HuH-7 (cell line): Measurements from ENCODE around the gene GATAD1.
"Not testable (repeated sequence)": the region's sequence is repeated elsewhere in the genome, so short reads cannot be mapped to it uniquely, and the experiment has no call there.

Experiments used
- DNase-seq: peaks from one replicate; pipeline ENCODE4 v3.0.0; 2011; ENCODE audit warnings: low spot score

The GATAD1 gene, protein sequence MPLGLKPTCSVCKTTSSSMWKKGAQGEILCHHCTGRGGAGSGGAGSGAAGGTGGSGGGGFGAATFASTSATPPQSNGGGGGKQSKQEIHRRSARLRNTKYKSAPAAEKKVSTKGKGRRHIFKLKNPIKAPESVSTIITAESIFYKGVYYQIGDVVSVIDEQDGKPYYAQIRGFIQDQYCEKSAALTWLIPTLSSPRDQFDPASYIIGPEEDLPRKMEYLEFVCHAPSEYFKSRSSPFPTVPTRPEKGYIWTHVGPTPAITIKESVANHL

DNA sequence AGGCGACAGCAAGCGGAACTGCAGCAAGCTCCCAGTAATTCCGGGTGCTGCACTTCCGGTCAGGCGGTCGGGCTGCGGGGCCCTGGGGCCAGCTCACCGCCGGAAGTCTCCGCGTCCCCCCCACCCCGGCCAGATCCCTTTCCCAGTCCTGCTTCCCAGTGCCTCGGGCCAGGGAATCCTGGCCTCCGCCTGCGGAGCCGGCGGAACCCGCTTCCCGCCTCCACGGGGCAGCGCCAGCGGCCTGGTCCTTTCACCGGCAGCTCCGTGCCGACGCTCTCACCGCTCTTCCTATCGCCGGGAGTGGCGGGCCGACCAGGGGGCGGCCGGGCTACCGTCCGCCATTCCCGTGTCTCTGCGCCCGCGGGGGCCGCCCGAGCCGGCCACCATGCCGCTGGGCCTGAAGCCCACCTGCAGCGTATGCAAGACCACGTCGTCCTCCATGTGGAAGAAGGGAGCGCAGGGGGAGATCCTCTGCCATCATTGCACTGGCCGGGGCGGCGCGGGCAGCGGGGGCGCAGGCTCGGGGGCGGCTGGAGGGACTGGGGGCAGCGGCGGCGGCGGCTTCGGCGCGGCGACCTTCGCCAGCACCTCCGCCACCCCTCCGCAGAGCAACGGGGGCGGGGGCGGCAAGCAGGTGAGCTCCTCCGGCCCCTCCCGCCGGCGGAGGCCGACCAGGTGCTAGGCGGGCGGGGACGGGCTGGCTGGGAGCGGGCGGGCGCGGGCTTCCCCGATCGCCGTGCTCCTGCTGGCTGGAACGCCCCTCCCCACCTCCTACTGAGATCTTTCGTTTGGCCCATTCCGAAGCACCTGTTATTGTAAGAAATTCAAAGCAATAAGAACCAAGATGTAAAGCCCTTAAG, at the start of gene GATAD1:
TSS of gene GATAD1 (plus strand) at position 138 of the 860 bp plus-strand sequence. CDS start at position 386, 248 bp downstream.
- DNase-seq = peak; percentile 86

DNA sequence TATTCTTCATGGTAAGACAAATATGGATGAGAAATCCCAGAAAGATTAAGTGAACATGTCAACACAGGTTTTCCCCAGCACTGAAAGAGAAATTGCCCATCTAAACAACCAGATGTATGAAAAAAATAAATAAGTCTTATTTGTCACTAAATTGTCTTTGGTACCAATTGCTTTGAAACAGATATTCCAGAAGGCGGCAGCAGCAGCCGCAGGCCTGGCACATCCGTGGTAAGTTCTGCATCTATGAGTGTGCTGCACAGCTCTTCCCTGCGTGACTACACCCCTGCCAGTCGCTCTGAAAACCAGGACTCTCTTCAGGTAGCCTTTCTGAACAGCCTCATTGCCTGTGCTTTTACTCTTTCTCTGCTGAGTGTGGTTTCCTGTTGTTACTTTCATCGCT, 49.7 kb upstream of the GATAD1 start:
- no peak for DNase-seq

DNA sequence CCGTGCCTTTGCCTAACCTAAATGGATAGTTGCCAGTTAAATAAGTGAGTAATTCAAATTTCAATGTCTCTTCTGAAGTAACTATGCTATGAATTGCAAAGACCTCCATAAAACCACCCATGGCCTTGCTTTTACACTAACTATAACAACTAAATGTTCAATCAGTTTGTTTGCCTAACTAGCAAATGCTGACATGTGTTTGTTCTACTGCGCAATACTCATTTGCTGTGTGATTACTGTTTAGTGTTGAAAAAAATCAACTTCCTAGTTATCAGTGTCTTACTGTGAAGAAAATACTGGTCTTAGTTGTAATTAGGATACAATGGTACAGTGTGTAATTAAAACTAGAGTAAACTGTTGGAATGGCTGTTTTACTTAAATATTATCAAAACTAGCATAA, 47.3 kb upstream of the GATAD1 start:
- peak; percentile 18 for DNase-seq

DNA sequence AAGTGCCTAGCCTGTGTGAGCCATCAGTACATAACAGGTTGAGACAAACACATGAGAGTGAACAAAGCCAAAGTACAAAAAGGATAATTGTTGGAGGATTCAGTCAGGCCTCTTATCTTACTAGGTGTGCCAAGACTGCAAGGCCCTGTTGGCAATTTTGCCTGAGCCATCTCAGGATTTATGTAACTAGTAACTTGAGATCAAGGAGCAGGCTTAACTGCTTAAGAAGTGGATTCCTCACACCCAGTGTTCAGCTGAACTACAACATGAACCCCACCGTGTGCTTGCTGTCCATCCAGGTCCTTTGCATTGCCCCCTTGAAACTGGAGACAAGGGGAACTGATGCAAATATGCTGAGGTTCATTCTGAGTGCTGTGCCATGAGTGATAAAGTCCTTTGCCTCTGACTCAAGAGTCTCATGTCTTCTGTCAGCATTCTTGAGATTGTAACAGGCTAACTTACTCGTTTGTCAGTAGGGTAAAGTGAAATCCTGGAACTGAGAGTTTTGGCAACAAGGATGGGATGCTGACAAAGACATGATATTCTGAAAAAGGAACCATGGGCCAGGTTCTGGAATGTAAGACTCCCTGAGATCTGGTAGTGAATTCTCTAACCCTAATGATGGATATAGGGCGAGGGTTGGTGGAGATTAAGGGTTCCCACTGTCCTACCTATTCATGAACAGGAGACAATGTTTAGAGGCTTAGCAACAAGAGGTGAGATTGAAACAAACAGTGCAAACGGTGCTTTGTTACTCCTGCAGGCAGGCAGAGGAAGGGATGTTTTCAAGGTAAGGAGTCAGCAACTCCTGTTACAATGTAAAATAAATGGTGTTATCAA, 44.1 kb upstream of the GATAD1 start:
- no peak for DNase-seq

DNA sequence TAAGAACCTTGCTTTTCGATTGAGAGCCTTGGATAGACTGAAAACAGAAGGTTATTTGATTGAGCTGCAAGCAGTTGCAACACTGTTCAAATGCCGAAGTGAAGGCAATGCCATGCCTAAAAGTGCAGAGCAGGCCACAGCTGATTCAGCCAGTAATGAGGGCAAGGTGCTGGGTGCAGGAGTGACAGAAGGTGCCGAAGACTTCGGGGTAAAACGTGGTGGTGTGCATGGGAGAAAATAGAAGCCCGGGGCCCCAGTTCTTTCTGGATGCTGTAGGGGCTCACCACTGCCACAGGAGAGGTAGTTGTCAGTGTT, 43.6 kb upstream of the GATAD1 start:
- DNase-seq = no peak

DNA sequence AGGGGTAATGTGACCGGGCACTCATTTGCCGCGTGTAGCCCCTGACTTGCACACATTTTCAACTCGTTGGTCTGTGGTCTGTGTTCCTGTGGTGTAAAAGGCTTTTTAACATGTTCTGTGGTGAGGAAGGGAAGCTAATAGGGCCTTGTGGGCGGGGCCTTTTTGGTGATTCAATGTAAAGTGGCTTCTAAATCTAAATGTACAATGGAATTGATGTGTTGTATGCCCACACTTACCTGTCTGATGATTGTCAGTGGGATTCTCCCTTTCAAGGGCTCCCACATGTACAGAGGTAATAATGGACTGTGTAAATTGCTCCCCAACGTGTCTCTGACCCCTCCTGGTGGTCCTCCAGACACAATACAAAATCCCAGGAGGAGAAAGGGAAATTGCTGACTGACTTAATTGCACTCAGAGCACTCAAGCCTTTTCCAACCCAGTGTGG, 43.1 kb upstream of the GATAD1 start:
- DNase-seq = no peak

DNA sequence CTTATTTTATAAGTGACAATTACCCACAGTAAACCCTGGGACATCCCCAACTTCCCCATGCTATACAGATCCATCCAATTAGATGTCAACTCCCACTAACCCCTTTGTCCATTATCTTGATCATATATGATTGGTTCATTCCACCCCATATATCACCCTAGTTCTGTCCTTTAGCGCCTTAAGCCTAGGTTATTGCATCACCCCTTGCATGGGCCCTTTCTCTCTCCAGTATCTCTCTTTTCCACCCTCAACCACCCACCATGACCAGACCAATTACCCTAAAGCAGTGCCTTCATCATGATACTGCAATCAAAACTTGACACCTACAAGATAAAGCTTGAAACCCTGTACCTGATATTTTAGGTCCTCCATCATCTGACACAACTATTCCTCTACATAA, 37.9 kb upstream of the GATAD1 start:
- no peak for DNase-seq

DNA sequence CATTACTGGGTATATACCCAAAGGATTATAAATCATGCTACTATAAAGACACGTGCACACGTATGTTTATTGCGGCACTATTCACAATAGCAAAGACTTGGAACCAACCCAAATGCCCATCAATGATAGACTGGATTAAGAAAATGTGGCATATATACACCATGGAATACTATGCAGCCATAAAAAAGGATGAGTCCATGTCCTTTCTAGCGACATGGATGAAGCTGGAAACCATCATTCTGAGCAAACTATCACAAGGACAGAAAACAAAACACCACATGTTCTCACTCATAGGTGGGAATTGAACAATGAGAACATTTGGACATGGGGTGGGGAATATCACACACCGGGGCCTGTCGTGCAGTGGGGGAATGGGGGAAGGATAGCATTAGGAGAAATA, 37.1 kb upstream of the GATAD1 start:
- DNase-seq = not testable (repeated sequence)

DNA sequence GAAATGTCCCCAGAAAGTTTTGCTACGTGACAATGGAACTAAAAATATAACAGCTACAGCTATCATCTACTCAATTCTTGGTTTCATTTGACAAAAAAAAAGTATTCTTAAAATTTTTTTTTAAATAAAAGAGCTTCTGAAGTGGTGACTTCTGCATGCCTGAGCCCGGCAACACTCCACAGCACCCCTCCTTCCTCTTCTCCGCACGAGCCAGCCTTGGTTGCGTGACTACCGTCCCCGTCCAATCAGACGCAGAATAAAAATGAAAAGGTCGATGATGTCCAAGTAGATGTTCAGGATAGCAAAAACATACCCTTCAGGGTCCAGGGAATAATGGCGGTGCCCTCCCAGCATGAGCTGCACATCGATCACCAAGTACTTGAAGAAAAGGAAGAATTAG, 34.5 kb upstream of the GATAD1 start:
- DNase-seq = no peak

DNA sequence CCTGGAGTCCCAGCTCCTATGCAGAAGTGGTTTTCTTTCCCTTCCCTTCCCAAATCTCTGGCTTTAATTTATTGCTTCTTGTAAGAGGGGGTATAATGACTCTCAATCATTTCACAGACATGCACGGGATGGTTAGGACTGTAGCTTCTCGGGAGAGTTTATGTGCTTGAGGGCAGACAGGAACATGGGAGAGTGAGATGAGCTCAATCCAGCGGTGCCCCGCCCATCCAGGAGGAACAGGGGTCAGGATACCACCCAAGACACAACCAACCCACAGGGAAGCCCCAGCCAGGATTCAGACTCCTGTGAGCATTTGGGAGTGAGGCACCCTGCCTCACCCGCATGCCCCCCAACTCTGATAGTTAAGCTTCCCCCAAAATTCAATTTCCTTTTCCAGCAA, 33.7 kb upstream of the GATAD1 start:
- no peak for DNase-seq

DNA sequence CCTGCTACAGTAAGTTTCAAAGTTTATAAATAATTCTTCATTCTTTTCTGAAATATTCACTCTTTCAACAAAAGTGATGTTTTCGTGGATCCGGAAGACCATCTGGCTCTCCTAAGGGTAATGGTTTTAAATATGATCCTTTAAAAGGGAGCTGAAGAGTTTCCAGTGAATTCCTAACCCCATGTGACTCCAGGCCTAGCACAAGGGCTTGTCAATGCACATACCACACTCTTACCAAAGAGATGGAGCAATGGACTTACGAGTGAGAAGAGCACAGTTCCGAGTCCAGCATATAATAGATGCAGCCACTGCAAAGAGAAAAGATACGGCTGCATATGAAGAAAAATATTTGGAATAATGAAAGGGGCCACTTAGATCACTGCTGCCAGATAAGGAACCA, 32.1 kb upstream of the GATAD1 start:
- DNase-seq = no peak

DNA sequence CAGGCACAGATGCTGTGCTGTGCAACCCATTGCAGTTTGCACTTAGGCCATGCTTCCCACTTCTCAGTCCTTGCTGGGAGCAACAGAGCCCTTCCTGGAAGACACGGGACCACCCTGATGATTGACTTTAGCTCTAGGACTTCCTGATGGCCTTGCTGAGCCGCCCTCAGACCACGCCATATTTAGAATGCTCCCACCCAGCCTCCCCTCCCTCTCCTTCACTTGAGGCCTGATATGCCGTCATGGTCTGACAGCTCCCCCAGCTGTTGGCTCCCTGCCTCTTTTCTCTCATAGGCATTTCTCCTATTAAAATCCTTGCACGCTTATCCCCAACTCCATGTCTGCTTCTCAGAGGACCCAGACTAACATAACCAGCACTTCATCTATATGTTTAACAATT, 29.4 kb upstream of the GATAD1 start:
- DNase-seq = no peak

DNA sequence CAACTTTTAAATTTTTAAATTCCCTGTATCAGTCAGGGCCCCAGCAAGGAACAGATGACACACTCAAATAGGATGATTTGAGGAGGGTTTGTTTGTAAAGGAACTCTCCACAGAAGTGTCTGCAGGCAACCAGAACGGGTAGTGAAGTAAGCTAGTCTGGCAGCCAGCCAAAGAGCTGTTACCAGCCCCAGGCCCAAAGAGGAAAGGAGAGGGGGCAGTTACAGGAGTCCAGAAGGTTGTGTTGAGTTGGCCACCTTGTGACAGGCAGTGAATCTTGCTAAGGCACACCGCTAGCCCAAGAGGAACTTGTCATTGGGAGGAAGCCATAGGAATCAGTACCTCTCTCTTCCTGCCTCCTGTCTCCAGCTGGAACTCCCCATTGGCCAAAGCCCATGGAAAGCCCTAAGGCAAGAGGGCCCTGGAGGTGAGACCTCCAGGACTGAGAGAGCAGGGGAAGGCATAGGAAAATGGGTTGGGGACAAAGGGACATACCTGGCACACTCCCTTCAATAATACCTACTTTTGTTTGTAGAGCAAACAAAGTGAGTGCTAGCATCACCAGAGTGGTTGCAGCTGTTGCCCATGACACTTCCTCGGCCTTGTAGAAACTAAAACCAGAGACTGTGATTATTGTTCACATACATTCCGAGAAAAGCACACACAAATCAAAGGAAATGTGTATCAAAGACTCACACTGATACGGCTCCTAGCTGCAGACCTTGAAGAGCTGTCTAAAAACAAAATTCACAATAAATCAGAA, 25.4 kb upstream of the GATAD1 start:
- no peak for DNase-seq

DNA sequence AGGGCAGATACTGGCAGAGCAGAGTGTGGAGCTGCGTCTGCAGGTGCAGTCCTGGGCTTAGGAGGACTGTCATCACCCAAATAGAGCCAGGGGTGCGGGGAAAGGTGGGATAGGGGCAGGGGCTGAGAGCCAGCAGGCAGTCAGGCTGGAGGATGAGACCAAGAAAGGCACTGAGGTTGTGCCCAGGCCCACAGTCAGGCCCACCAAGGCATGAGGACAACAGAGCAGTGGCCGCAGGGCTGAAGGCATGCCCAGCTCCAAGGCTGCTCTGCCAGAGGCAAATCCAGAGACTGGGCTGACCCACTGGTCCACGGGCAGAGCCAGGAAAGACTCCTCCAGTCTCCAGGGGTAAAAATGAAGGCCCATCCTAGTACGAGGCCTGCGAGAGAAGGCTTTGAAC, 24.4 kb upstream of the GATAD1 start:
- no peak for DNase-seq

DNA sequence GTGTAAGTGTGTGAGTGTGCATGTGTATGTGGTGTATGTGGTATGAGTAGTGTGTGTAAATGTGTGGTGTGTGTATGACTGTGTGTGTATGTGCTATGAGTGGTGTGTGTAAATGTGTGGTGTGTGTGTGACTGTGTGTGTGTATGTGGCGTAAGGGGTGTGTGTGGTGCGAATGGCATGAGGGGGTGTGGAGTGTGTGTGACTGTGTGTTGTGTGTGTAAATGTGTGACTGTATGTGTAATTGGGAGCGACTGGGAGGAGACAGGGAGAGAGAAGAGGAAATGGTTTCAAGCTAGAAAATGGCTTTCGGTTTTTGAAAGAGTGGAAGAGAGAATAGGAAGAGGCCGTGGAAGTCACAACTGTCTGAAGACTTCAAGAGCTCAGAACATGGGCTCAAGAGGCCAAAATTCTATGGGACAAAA, 23.6 kb upstream of the GATAD1 start:
- no peak for DNase-seq

DNA sequence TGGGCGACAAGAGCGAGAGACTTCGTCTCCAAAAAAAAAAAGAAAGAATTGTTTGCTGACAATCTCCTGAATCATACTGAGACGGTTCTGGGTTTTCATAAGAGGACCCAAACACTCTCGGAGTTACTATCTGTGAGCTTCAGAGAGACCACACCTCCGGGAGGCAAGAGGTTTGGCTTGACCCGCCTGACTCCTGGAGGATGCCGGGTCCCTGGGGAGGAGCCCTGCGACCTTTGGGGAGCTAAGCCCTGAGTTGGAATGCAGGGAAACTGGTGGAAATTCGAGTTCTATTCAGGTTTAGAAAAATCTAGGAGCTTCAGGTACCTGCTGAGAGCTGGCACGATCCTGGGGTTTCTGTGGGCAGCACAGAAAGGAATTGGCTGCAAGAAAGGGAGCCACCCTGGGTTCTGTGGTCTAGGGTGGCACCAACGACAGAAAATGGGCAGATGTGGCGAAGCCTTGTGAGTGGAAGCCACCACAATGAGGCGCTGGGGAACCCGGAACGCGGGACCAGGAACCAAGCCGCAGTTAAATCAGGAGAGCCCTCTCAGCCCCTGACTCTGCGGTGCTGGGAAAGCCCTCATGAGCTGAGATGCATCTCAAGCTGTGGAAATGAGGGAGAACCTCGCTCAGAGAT, 21.9 kb upstream of the GATAD1 start:
- DNase-seq = peak; percentile 12

DNA sequence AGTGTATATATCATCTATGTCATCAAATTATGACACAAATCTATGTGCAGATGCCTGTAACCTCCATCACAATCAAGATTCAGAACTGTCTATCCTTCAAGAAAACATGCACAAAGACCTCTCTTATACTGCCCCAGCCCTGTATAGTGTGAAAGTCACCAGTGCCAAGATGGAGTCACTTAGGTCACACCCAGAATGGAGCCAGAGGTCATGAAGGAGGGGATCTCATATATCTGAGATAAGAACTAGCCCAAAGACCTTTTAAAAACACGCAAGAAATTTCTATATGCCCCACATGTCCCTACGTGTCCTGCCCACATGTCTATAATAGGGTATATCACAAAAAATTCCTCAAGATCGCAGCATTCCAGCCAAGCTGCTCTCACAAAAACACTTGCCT, 20.1 kb upstream of the GATAD1 start:
- no peak for DNase-seq

DNA sequence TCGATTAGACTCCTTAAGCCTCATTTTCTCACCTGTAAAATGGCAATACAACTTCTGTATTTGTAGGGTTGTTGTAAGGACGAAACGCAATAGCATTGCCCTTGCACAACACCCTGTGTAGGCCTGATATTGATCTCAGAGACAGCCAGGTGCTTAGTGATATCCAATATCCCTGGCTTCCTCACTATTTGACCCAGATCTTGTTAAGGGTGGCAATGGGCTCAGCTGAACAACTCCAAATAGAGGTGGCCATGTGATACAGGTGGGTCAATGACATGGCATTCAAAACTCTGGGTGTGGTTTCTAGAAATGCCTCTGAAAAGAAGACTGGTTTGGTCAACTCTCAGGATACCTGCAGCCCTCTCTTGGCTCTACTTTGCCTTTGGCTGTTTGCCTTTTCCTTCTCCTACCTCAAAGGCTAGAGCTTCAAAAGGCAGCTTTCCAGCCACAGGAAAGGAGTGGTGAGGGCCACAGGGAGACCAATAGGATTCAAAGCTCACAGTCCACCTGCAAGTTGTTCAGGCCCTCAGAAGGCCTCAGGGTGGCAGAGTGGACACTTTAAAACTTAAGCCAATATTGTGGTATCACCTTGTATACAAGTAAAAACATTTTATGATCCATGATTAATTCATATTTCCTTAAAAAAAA, 14.9 kb upstream of the GATAD1 start:
- DNase-seq = no peak

DNA sequence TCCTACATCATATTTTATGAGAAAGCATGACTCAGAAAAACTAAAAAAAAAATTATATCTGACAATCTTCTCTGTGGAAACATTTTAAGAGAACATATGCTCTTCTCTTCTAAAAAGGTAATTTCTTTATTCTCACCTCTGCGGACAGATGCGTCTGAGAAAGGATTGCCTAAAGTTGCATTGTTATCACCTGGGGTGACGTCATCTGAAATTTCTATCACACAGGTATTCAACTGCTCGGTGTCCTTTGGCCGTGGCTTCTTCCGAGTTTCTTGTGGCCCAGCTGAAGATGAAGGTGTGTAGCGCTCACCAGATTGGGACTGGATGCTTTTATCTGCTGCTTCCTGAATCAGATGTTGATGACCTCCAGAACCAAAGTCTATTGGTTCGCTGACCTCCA, 14.3 kb upstream of the GATAD1 start:
- DNase-seq = no peak

DNA sequence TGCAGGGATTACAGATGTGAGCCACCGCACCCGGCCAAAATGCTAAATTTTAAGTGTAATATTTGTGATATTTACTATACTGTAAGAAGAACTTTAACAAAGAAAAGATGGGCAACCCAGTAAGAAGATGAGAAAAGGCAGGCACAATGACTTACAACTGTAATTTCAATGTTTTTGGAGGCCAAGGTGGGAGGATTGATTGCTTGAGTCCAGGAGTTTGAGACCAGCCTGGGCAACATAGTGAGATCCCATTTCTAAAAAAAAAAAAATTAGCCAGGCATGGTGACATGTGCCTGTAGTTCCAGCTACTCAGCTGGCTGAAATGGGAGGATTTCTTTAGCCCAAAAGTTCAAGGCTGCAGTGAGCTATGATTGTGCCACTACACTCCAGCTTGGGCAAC, 11.7 kb upstream of the GATAD1 start:
- no peak for DNase-seq
